ENCODE data around the gene CTNND2.

- no peak for TF ChIP-seq CTCF (IDR thresholded peaks at IDR 0.05 in 8 of 11, conservative IDR thresholded peaks at IDR 0.05 in 3 of 11)
- no peak for TF ChIP-seq POLR2A (IDR thresholded peaks at IDR 0.05)
Observed at GRCh38 chr5:11890777-11891176, 13.5 kb downstream of the CTNND2 start.
